GM12864 (cell line): ENCODE measurements around the gene CLEC17A.
"Not testable (repeated sequence)": the region's sequence is repeated elsewhere in the genome, so short reads cannot be mapped to it uniquely, and the experiment has no call there.

Source experiments
- DNase-seq: peaks from one replicate; pipeline ENCODE4 v3.0.0-alpha.2; 2011; ENCODE audit warnings: low read depth
- H3K4me3 ChIP-seq: 2 replicates; pipeline ENCODE4 v1.5.1; 2011; ENCODE audit warnings: mild to moderate bottlenecking, low read depth, low read length, control low read depth
- TF ChIP-seq, protein P1 (sequence below): IDR thresholded peaks from 2 replicates; pipeline ENCODE4 v1.5.1; 2011; ENCODE audit warnings: low read depth, mild to moderate bottlenecking, moderate library complexity, low read length, control low read depth, inconsistent platforms; ENCODE audit errors: missing control alignments

CLEC17A gene

GRCh38 chr19:14615623-14616022 is 32.7 kb downstream of the CLEC17A start:
- no peak for DNase-seq
- TF ChIP-seq, protein P1, sequence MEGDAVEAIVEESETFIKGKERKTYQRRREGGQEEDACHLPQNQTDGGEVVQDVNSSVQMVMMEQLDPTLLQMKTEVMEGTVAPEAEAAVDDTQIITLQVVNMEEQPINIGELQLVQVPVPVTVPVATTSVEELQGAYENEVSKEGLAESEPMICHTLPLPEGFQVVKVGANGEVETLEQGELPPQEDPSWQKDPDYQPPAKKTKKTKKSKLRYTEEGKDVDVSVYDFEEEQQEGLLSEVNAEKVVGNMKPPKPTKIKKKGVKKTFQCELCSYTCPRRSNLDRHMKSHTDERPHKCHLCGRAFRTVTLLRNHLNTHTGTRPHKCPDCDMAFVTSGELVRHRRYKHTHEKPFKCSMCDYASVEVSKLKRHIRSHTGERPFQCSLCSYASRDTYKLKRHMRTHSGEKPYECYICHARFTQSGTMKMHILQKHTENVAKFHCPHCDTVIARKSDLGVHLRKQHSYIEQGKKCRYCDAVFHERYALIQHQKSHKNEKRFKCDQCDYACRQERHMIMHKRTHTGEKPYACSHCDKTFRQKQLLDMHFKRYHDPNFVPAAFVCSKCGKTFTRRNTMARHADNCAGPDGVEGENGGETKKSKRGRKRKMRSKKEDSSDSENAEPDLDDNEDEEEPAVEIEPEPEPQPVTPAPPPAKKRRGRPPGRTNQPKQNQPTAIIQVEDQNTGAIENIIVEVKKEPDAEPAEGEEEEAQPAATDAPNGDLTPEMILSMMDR: no peak
- no peak overlapping the region for H3K4me3 ChIP-seq

DNA sequence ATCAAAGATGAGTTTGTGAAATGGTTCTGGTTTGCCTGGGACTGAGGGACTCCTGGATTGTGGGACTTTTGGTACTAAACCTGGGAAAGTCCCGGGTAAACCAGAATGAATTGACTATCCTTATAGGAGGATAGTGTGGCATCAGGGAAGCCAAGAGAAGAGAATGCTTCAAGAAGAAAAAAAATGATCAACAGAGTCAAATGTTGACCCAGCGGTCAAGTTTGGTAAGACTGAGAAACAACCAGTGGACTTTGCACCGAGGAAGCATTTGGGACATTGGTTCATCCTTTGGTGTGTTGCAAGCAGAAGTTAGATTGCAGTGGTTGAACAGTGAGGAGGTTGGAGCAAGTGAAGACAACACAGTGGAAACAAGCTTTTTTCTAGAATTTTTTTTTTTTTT is 33.5 kb downstream of the CLEC17A start:
- no peak overlapping the region for H3K4me3 ChIP-seq
- no peak for DNase-seq
- TF ChIP-seq, protein P1: no peak

DNA sequence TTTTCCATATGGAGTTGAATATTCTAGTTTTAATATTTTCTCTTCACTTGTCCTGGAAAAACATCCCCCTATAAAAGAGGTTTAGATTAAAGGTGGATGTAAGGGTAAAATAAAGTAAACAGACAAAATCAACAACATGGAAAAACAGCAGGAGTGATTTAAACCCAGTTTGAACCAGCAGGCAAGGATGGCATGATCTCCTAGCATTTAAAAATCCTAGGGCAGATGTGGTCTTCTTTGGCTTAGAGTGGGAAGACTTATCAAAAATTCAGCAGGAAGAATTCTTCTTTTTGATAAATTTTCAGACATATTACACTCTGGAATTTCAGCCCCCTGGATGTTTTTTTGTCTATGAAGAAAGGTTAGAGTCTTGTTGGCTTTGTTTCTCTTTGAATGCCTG is 36.5 kb downstream of the CLEC17A start:
- TF ChIP-seq, protein P1: no peak
- no peak overlapping the region for H3K4me3 ChIP-seq
- DNase-seq: no peak

- not testable (repeated sequence) for DNase-seq, H3K4me3 ChIP-seq
Measured at GRCh38 chr19:14624491-14624890, 41.6 kb downstream of the CLEC17A start.

DNA sequence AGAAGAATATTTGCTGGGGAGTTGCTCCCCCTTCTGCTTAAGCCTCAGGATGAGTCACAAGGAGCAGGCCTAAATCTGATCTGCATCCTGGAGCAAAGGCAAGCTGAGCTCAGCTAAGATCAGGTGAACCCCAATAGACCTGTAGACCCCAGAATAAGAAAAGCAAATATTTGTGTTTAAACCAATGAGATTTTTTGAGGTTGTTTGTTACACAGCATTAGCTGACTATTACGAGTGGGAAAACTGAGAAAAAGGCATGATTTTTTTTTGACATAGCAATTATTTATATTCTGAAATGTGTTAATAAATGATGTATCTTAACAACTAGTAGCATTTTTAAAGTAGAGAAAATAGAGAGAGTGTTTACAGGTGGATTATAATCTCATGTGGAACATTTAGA is 46.7 kb downstream of the CLEC17A start:
- no peak for DNase-seq
- TF ChIP-seq, protein P1: no peak
- no peak overlapping the region for H3K4me3 ChIP-seq

DNA sequence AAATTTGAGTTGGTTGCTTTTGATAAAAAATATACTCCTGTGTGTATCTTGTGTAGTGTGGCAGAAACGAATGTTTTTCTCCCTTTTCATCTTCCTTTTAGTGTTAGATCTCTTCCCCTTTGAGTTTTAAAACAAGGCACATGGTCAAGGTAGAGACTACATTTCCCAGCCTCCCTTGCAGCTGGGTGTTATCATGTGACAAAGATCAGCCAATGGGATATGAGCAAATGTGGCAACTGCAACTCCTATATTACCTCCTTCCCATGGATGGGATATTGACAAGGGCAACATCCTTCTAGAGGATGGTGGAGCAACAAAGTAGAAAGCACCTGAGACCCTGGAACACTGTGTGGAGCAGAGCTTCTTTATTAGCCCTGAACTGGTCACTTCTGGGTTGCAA is 49.4 kb downstream of the CLEC17A start:
- no peak overlapping the region for H3K4me3 ChIP-seq
- TF ChIP-seq, protein P1: no peak
- DNase-seq: peak; percentile 21

- TF ChIP-seq, protein P1: no peak
- no peak overlapping the region for H3K4me3 ChIP-seq
- no peak for DNase-seq
Measured at GRCh38 chr19:14639536-14640277, 56.8 kb downstream of the CLEC17A start.
